ENCODE results near the gene MINDY4. TPM values are rescaled to one million over a fixed set of nuclear protein-coding genes. Genes with fewer than 3 reads are reported as not detected.

MINDY4 gene
- total and polyA plus RNA-seq, 4 donors: 0.93 to 6.1 (median 1.9) TPM

DNA sequence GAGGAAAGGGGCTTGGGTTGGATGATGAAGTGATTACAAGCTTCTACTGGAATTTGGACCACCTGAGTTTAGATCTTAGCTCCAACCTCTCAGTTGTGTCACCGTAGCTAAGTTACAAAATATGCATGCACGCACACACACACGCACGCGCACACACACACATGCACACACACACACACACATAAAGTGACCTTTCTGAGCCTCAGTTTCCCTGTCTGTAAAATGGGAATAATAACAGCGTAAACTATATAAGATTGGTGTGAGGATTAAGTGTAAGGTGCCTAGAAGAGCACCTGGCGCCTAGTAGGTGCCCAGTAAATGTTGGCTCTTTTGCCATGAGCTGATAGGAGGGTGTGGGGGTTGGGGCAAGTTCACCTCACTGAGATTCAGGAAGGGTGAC is 127.8 kb downstream of the MINDY4 start:
- Histone ChIP-seq H3K9ac (ENCODE audit: low read depth in 1 of 2, low read length in 2 of 2) (no peak overlapping the region), H3K4me1 (ENCODE audit: control insufficient read depth in 4 of 4, insufficient read depth in 4 of 4, low read length in 3 of 4) (peaks cover 3 to 16% (median 12%) of the 10 kb centered on the region in 4 donors), H3K27me3 (ENCODE audit: control insufficient read depth in 4 of 4, insufficient read depth in 4 of 4, low read length in 3 of 4) (no peaks in the 10 kb centered on the region), H3K27ac (ENCODE audit: low read depth in 1 of 2, low read length in 2 of 2) (no peak overlapping the region), H3K36me3 (ENCODE audit: control insufficient read depth in 4 of 4, insufficient read depth in 3 of 4, low read depth in 1 of 4, low read length in 3 of 4) (no peaks in the 10 kb centered on the region), H3K4me3 (ENCODE audit: low read depth in 1 of 3, low read length in 3 of 3) (no peak overlapping the region), H3K9me3 (ENCODE audit: control insufficient read depth in 4 of 4, low read length in 3 of 4) (no peaks in the 10 kb centered on the region)
- WGBS: 96% methylated on average over 7 of the region's 7 CpGs
- no peak for DNase-seq (ENCODE audit: low spot score)
- no peak for TF ChIP-seq MAX (IDR thresholded peaks at IDR 0.05)

DNA sequence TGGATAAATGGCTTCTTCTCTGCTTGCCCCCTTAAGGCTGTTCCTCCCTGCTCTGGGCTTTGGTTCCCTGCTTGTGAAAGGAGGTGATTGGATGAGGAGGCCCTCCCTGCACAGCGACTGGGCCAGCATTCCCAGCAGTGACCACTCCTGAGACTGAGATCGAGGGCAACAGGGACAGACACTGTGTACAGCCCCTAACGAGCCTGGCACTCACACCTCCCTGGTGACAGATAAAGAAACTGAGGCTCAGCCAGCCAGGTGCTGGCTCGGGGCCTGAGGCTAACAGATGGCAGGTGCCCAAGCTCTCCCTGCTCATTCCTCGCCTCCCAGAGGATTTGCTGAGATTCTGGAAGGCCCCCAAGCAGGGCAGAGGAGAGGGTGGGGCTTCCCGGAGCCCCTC is 128.4 kb downstream of the MINDY4 start:
- no peak overlapping the region for H3K4me3 ChIP-seq (ENCODE audit: low read depth in 1 of 3, low read length in 3 of 3)
- H3K36me3 ChIP-seq (ENCODE audit: control insufficient read depth in 4 of 4, insufficient read depth in 3 of 4, low read depth in 1 of 4, low read length in 3 of 4): no peaks in the 10 kb centered on the region
- H3K9ac ChIP-seq (ENCODE audit: low read depth in 1 of 2, low read length in 2 of 2): no peak overlapping the region
- no peak for DNase-seq (ENCODE audit: low spot score)
- peaks cover 3 to 16% (median 11%) of the 10 kb centered on the region in 4 donors for H3K4me1 ChIP-seq (ENCODE audit: control insufficient read depth in 4 of 4, insufficient read depth in 4 of 4, low read length in 3 of 4)
- no peaks in the 10 kb centered on the region for H3K9me3 ChIP-seq (ENCODE audit: control insufficient read depth in 4 of 4, low read length in 3 of 4)
- TF ChIP-seq MAX (IDR thresholded peaks at IDR 0.05) (no peak), FOXA1 (IDR thresholded peaks at IDR 0.05) (no peak), RXRA (IDR thresholded peaks at IDR 0.05) (no peak), TAF1 (conservative IDR thresholded peaks at IDR 0.05) (no peak), JUND (IDR thresholded peaks at IDR 0.05) (no peak), FOXA2 (IDR thresholded peaks at IDR 0.05) (no peak), HNF4A (conservative IDR thresholded peaks at IDR 0.05) (no peak), YY1 (IDR thresholded peaks at IDR 0.05) (no peak), HNF4G (IDR thresholded peaks at IDR 0.05) (no peak), RAD21 (IDR thresholded peaks at IDR 0.05) (no peak), ZBTB33 (IDR thresholded peaks at IDR 0.05) (no peak), SP1 (IDR thresholded peaks at IDR 0.05) (no peak), GABPA (IDR thresholded peaks at IDR 0.05 in 1 of 2, conservative IDR thresholded peaks at IDR 0.05 in 1 of 2) (no peak)
- TF ChIP-seq, protein P1, sequence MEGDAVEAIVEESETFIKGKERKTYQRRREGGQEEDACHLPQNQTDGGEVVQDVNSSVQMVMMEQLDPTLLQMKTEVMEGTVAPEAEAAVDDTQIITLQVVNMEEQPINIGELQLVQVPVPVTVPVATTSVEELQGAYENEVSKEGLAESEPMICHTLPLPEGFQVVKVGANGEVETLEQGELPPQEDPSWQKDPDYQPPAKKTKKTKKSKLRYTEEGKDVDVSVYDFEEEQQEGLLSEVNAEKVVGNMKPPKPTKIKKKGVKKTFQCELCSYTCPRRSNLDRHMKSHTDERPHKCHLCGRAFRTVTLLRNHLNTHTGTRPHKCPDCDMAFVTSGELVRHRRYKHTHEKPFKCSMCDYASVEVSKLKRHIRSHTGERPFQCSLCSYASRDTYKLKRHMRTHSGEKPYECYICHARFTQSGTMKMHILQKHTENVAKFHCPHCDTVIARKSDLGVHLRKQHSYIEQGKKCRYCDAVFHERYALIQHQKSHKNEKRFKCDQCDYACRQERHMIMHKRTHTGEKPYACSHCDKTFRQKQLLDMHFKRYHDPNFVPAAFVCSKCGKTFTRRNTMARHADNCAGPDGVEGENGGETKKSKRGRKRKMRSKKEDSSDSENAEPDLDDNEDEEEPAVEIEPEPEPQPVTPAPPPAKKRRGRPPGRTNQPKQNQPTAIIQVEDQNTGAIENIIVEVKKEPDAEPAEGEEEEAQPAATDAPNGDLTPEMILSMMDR (IDR thresholded peaks at IDR 0.05; ENCODE audit: low read depth, low read length, missing input control): no peak
- whole genome bisulfite sequencing: 77% methylated on average over 6 of the region's 6 CpGs
- H3K27me3 ChIP-seq (ENCODE audit: control insufficient read depth in 4 of 4, insufficient read depth in 4 of 4, low read length in 3 of 4): no peaks in the 10 kb centered on the region
- H3K27ac ChIP-seq (ENCODE audit: low read depth in 1 of 2, low read length in 2 of 2): no peak overlapping the region

GRCh38 chr7:30900053-30900452 is 128.8 kb downstream of the MINDY4 start:
- H3K9me3 ChIP-seq (ENCODE audit: control insufficient read depth in 4 of 4, low read length in 3 of 4): no peaks in the 10 kb centered on the region
- H3K36me3 ChIP-seq (ENCODE audit: control insufficient read depth in 4 of 4, insufficient read depth in 3 of 4, low read depth in 1 of 4, low read length in 3 of 4): no peaks in the 10 kb centered on the region
- 79% methylated on average over 9 of the region's 9 CpGs for WGBS
- peaks cover 3 to 16% (median 11%) of the 10 kb centered on the region in 4 donors for H3K4me1 ChIP-seq (ENCODE audit: control insufficient read depth in 4 of 4, insufficient read depth in 4 of 4, low read length in 3 of 4)
- no peak overlapping the region for H3K27ac ChIP-seq (ENCODE audit: low read depth in 1 of 2, low read length in 2 of 2)
- no peak overlapping the region for H3K9ac ChIP-seq (ENCODE audit: low read depth in 1 of 2, low read length in 2 of 2)
- H3K4me3 ChIP-seq (ENCODE audit: low read depth in 1 of 3, low read length in 3 of 3): no peak overlapping the region
- no peak for DNase-seq (ENCODE audit: low spot score)
- H3K27me3 ChIP-seq (ENCODE audit: control insufficient read depth in 4 of 4, insufficient read depth in 4 of 4, low read length in 3 of 4): no peaks in the 10 kb centered on the region
- TF ChIP-seq FOXA1 (IDR thresholded peaks at IDR 0.05) (no peak), TAF1 (conservative IDR thresholded peaks at IDR 0.05) (no peak), ZBTB33 (IDR thresholded peaks at IDR 0.05) (no peak), EGR1 (IDR thresholded peaks at IDR 0.05; ENCODE audit: low read depth in 2 of 2) (no peak), RXRA (IDR thresholded peaks at IDR 0.05) (no peak), GABPA (IDR thresholded peaks at IDR 0.05 in 1 of 2, conservative IDR thresholded peaks at IDR 0.05 in 1 of 2) (no peak), NR2F2 (IDR thresholded peaks at IDR 0.05) (no peak), HNF4A (conservative IDR thresholded peaks at IDR 0.05) (no peak), HNF4G (IDR thresholded peaks at IDR 0.05) (no peak), RAD21 (IDR thresholded peaks at IDR 0.05) (no peak), FOXA2 (IDR thresholded peaks at IDR 0.05) (no peak), YY1 (IDR thresholded peaks at IDR 0.05) (no peak)
- TF ChIP-seq, protein P2, sequence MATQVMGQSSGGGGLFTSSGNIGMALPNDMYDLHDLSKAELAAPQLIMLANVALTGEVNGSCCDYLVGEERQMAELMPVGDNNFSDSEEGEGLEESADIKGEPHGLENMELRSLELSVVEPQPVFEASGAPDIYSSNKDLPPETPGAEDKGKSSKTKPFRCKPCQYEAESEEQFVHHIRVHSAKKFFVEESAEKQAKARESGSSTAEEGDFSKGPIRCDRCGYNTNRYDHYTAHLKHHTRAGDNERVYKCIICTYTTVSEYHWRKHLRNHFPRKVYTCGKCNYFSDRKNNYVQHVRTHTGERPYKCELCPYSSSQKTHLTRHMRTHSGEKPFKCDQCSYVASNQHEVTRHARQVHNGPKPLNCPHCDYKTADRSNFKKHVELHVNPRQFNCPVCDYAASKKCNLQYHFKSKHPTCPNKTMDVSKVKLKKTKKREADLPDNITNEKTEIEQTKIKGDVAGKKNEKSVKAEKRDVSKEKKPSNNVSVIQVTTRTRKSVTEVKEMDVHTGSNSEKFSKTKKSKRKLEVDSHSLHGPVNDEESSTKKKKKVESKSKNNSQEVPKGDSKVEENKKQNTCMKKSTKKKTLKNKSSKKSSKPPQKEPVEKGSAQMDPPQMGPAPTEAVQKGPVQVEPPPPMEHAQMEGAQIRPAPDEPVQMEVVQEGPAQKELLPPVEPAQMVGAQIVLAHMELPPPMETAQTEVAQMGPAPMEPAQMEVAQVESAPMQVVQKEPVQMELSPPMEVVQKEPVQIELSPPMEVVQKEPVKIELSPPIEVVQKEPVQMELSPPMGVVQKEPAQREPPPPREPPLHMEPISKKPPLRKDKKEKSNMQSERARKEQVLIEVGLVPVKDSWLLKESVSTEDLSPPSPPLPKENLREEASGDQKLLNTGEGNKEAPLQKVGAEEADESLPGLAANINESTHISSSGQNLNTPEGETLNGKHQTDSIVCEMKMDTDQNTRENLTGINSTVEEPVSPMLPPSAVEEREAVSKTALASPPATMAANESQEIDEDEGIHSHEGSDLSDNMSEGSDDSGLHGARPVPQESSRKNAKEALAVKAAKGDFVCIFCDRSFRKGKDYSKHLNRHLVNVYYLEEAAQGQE (IDR thresholded peaks at IDR 0.05): no peak
